Kidney epithelial cell (primary cell): Measurements from ENCODE around the gene CMPK2. TPM values are rescaled to one million over a fixed set of nuclear protein-coding genes. Genes with fewer than 3 reads are reported as not detected.
A peak's percentile ranks its signal among the peaks of the same experiment; 100 is the strongest.

Experiments
- DNase-seq: peaks from one replicate; pipeline ENCODE4 v3.0.0-alpha.2; 2010; ENCODE audit warnings: low read depth
- H3K27me3 ChIP-seq: 2 replicates; pipeline ENCODE4 v1.6.0; 2011; ENCODE audit warnings: low read length; ENCODE audit not compliant: control insufficient read depth, insufficient read depth
- H3K36me3 ChIP-seq: 2 replicates; pipeline ENCODE4 v1.5.1; 2011; ENCODE audit warnings: low read length; ENCODE audit not compliant: control insufficient read depth, insufficient read depth
- H3K4me3 ChIP-seq: 2 replicates; pipeline ENCODE4 v1.5.1; 2011; ENCODE audit warnings: low read depth, mild to moderate bottlenecking, control low read depth, low read length
- total RNA-seq: library from RNA; depleted of rRNA; stranded (reverse); fragments of >200 nt; gene quantifications from 2 replicates; pipeline ENCODE4 v1.2.3, GENCODE V29; 2015
- TF ChIP-seq, protein P1 (sequence below): IDR thresholded peaks from 2 replicates; pipeline ENCODE4 v1.5.1; 2011; ENCODE audit warnings: mild to moderate bottlenecking, moderate library complexity, low read length, control low read depth, inconsistent platforms; ENCODE audit not compliant: insufficient read depth, poor library complexity, severe bottlenecking

The CMPK2 gene
- total RNA-seq, 1 donor from 2014 or later: 9.0 TPM

DNA sequence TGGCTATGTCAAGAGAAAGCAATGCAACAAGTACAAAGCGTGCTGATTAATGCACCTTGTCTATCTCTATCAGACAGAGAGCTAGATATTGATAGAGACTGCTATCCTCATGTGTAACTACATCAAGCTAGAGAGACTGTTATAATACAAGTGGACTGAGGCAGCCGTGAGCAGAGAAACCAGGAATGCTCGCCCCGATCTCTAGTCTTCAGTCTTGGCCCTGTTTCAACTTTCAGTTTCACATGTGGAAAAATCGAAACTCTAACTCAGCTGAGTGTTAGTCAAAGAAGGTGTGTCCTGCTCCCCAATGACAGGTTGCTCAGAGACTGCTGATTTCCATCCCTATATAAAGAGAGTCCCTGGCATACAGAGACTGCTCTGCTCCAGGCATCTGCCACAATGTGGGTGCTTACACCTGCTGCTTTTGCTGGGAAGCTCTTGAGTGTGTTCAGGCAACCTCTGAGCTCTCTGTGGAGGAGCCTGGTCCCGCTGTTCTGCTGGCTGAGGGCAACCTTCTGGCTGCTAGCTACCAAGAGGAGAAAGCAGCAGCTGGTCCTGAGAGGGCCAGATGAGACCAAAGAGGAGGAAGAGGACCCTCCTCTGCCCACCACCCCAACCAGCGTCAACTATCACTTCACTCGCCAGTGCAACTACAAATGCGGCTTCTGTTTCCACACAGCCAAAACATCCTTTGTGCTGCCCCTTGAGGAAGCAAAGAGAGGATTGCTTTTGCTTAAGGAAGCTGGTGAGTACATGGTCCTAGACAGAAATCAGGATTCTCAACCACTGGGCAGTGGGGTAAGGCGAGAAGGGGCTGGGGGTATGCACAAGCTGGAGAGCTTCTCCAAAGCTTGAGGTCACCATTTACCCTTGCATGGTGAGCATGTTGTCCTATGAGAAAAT, 11.9 kb upstream of the CMPK2 start, which contains the start of gene RSAD2:
Gene RSAD2 (plus strand): TSS at position 376 of the 903 bp plus-strand sequence. CDS start 24 bp downstream, at position 400.
- H3K36me3 ChIP-seq: no peaks in the 10 kb centered on the region
- H3K4me3 ChIP-seq: no peak within 1 kb of the TSS
- TF ChIP-seq, protein P1, sequence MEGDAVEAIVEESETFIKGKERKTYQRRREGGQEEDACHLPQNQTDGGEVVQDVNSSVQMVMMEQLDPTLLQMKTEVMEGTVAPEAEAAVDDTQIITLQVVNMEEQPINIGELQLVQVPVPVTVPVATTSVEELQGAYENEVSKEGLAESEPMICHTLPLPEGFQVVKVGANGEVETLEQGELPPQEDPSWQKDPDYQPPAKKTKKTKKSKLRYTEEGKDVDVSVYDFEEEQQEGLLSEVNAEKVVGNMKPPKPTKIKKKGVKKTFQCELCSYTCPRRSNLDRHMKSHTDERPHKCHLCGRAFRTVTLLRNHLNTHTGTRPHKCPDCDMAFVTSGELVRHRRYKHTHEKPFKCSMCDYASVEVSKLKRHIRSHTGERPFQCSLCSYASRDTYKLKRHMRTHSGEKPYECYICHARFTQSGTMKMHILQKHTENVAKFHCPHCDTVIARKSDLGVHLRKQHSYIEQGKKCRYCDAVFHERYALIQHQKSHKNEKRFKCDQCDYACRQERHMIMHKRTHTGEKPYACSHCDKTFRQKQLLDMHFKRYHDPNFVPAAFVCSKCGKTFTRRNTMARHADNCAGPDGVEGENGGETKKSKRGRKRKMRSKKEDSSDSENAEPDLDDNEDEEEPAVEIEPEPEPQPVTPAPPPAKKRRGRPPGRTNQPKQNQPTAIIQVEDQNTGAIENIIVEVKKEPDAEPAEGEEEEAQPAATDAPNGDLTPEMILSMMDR: no peak
- no peaks in the 10 kb centered on the region for H3K27me3 ChIP-seq
- no peak for DNase-seq

DNA sequence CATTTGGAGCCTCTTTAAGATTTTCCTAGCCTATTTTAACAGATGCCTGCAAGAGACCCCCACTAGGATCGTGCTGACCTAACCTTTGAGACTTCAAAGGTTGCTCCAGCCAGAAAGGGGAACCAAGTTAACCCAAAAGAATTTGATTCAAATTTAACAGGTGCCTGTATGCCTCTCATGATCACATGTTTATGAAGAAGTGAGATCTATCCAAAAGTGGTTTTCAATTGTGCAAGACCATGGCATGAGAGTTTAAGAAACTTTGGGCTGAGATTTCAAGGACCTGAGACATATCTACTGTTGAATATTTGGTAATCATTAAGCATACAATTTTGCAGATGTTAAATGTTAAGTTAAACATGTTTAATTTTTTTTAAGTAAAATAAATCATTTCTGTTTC, 10.6 kb upstream of the CMPK2 start:
- H3K36me3 ChIP-seq: no peaks in the 10 kb centered on the region
- no peak for DNase-seq
- no peaks in the 10 kb centered on the region for H3K27me3 ChIP-seq
- TF ChIP-seq, protein P1: no peak
- no peak overlapping the region for H3K4me3 ChIP-seq

DNA sequence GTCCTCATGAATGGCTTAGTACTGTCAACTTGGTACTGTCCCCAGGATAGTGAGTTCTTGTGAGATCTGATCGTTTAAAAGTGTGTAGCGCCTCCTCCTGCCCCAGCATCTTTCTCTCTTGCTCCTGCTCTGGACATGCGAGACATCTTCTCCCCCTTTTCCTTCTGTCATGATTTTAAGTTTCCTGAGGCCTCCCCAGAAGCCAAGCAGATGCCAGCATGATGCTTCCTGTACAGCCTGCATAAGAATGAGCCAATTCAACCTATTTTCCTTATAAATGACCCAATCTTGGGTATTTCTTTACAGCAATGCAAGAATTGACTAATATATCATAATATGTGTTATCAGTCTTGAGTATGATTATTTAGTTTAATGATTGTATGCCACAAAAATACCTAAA, 8.3 kb upstream of the CMPK2 start:
- no peak for DNase-seq
- Histone ChIP-seq H3K36me3 (no peaks in the 10 kb centered on the region), H3K4me3 (no peak overlapping the region), H3K27me3 (no peaks in the 10 kb centered on the region)
- TF ChIP-seq, protein P1: no peak

DNA sequence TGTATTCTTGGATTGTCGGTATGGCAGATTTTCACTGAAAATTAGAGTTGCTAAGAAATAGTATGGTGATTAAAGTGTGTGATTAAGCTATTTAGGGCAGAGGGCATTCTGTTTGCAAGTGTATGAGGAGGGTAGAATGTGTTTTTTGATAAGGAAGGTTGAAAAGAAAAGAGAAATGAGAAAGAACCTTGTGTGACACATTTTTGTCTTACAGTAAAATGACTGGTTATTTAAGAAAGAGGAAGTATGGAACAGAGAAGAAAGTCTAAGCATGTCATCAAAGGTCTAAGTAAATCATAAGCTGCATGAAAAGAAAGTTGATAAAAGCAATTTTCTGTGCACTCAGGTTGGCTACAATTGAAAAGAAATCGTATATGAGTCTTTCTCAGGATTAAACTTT, 6.7 kb upstream of the CMPK2 start:
- Histone ChIP-seq H3K36me3 (no peaks in the 10 kb centered on the region), H3K27me3 (no peaks in the 10 kb centered on the region), H3K4me3 (no peak overlapping the region)
- no peak for DNase-seq
- TF ChIP-seq, protein P1: no peak

DNA sequence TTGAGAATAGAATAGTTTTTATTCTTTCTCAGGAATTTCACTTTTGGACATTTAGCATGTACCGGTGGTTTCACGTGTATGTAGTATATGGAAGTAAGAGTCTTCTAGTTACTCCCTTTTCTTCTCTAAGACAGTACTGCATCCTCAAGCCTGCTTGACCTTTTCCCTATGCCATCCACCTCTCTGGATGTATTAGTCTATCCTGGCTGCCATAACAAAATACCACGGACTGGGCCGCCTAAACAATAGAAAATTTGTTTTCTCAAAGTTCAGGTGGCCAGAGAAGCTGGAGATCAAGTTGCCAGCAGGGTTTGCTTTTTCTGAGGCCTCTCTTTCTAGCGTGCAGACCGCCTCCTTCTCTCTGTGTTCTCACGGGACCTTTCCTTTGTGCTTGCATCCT, 1.3 kb upstream of the CMPK2 start:
- no peaks in the 10 kb centered on the region for H3K27me3 ChIP-seq
- TF ChIP-seq, protein P1: no peak
- no peak overlapping the region for H3K4me3 ChIP-seq
- no peak for DNase-seq
- H3K36me3 ChIP-seq: no peaks in the 10 kb centered on the region

DNA sequence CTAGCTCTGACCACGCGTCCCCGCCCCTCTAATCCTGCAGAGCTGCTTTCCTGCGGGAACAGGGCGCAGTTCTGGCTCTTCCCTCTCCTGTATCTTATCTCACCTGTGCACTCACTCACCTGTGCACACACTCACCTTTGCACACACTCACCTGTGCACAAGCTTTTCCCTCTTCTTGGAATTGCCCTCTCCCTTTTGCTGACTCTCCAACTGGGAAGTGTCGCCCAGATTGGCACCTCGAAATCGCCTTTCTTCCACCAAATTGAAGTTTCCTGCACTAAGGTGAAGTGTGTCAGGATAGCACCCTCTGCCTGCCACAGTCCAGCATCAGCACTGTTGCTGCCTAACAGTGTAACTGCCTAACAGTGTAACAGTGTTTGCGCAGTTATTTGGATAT, 566 bp upstream of the CMPK2 start:
- Histone ChIP-seq H3K36me3 (no peaks in the 10 kb centered on the region), H3K27me3 (no peaks in the 10 kb centered on the region), H3K4me3 (peak overlapping the region; percentile 60)
- TF ChIP-seq, protein P1: peak; percentile 70
- DNase-seq: no peak
